HG03066 (cell line): Measurements from ENCODE around the gene NRL.

Experiments used
- ATAC-seq: cut with Tn5 transposase; IDR thresholded peaks from one replicate; pipeline ENCODE4 v1.9.1; 2021; ENCODE audit warnings: low read depth; ENCODE audit not compliant: unreplicated experiment

NRL gene

DNA sequence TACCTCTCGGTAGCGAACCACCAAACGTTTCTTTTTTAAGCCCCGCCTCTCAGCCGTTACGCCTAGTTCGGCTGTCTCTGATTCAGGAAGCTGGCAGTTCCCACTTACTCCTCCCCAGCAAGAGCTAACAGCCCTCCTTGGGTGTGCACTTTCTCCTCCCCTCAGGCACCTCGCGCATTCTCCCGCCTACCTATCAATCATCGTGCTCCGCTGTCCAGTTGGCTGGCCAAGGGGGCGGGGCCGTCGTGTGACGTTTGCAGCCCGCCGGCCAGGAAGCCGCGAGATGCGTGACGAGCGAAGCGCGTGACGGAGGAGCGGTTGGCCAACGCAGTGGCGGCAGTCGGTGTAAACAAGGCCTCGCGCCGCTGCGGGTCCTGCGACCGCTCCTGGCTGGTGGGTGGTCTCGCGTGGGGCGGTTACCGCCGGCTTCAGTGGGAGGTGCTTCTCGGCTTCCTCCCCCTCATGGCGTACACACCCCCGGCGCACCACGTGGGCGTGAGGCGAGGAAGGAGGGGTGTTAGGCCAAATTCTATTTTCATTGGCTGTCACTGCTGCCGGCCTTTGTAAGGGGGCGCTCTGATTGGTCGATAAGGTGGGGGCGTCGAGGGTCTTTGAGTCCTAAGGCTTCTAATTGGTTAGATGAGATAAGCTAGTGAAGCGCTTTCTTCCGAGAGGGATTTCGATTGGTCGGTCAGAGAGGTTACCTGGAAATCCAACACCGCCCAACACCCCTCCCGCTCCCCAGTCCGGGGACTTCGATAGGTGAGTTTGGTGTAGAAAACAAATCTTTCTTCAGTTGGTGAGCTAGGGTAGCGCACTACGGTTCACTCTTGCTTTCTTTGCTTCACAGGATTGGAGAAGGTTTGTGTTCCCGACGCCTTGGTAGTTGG is at the start of gene NRL, which contains the start of gene DCAF11:
TSS of gene NRL (minus strand) at position 418 of the 890 bp plus-strand sequence. CDS start 32,101 bp downstream, outside the sequence.
TSS of gene DCAF11 (plus strand) at position 246 of the 890 bp plus-strand sequence. CDS start 818 bp downstream, outside the sequence.
- peak; percentile 87 for ATAC-seq

DNA sequence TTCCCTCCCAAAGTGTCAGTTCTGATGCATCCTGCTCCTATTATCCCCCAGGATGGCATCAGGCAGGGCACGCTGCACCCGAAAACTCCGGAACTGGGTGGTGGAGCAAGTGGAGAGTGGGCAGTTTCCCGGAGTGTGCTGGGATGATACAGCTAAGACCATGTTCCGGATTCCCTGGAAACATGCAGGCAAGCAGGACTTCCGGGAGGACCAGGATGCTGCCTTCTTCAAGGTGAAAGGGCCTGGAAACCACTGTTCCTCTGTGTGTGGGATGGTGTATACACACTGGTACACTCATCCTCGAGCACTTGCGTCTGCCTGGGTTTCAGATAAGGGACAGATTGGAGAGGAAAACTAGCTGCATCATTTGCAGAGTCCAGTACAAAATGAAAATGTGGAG is 47.3 kb upstream of the NRL start:
- no peak for ATAC-seq

DNA sequence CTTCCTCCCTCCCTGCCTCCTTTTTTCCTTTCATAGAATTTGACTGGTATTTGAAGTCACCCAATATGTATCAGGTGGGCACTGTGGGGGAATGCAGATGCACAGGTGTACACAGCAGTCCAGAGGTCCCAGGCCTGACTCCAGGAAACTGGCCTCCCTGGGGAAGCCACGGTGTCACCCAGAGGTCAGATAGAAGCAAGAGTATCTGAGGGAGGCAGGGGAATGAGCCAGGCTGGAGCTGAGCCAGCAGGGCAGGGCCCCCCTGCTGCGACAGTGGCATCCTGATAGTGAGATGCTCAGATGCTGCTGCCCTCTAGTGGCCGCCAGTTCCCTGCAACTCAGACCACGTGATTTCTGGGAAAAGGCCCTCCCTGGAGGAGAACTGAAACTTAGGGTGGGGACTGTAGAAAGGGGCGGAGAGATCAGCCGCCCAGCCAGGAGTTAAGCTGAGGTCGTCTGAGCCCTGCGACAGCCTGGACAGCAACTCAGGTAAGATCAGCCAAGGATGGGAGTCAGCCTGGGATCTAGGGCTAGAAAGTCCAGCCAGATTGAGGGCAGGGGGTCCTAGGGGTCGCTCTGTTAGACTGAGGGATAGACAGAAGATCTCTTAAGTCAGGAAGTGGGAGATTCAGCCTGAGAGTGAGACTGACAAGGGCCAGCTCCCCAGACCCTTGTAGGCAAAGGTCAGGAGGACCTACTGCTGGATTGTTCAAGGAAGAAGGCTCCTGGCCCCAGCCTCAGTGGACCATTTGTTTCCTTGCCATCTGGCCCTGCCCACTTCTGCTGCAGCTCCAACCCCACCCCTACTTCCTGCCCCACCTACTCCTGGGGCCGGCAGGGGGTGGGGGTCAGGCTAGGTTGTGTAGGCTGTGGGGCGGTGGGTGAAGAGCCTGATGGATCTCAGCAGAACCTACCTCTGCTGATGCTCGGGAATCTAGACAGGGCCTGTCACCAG is 46.4 kb upstream of the NRL start, which contains the start of gene IRF9:
TSS of gene IRF9 (plus strand) at position 416 of the 955 bp plus-strand sequence. CDS start 880 bp downstream, outside the sequence.
- peak; percentile 82 for ATAC-seq

- no peak for ATAC-seq
Observed at GRCh38 chr14:24160499-24160849, 45.7 kb upstream of the NRL start.

DNA sequence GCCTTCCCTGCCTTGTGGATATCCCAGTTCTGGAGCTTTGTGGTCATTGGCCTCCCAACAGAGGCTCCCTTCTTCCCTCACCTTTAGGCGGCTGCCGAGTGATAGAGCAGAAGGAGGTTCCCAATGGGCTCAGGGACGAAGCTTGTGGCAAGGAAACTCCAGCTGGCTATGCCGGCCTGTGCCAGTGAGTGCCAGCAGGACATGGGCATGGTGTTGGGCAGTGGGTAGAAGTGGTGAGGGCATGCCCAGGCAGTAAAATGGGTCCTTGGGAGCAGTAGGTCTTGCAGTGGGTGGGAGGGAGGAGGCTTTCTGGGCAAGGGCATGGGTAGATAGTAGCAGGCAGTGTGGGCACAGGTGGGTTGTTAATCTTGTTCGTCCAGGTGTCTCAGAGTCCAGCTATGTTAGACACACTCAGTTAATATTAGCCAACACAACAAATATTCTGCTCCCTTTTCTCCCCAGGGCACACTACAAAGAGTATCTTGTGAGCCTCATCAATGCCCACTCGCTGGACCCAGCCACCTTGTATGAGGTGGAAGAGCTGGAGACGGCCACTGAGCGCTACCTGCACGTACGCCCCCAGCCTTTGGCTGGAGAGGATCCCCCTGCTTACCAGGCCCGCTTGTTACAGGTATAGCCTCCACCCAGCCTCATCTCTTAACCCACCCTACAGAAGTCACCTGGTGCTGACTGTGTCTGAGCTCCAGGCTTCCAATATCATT is 45.2 kb upstream of the NRL start:
- ATAC-seq: no peak

GRCh38 chr14:24157331-24157730 is 42.6 kb upstream of the NRL start:
- no peak for ATAC-seq

GRCh38 chr14:24156840-24157239 is 42.1 kb upstream of the NRL start:
- ATAC-seq: no peak

GRCh38 chr14:24155100-24155499 is 40.4 kb upstream of the NRL start:
- ATAC-seq: no peak

GRCh38 chr14:24151404-24152080 is 36.8 kb upstream of the NRL start:
- ATAC-seq: no peak

DNA sequence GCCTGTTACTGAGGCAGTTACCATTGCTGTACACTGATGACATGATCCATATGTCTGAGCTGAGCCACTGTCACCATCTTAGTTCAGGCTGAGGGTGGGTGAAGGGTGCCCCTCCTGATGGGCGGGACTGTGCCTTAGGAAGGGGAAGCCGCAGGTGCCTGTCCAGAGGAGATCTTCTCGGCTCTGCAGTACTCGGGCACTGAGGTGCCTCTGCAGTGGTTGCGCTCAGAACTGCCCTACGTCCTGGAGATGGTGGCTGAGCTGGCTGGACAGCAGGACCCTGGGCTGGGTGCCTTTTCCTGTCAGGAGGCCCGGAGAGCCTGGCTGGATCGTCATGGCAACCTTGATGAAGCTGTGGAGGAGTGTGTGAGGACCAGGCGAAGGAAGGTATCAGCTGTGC is 36.2 kb upstream of the NRL start:
- no peak for ATAC-seq

DNA sequence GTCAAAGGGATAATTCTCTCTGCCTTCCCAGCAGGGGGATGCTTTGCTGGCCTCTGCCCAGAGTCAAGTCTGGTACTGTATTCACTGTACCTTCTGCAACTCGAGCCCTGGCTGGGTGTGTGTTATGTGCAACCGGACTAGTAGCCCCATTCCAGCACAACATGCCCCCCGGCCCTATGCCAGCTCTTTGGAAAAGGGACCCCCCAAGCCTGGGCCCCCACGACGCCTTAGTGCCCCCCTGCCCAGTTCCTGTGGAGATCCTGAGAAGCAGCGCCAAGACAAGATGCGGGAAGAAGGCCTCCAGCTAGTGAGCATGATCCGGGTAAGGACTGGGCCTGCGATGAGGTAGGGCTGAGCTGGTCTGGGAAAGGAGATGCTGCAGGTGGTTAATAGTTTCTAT is 35.8 kb upstream of the NRL start:
- no peak for ATAC-seq

DNA sequence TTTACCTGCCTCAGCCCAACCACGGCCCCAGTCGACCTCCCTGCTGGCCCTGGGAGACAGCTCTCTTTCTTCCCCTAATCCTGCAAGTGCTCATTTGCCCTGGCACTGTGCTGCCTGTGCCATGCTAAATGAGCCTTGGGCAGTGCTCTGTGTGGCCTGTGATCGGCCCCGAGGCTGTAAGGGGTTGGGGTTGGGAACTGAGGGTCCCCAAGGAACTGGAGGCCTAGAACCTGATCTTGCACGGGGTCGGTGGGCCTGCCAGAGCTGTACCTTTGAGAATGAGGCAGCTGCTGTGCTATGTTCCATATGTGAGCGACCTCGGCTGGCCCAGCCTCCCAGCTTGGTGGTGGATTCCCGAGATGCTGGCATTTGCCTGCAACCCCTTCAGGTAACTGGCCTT is 35.3 kb upstream of the NRL start:
- ATAC-seq: no peak

DNA sequence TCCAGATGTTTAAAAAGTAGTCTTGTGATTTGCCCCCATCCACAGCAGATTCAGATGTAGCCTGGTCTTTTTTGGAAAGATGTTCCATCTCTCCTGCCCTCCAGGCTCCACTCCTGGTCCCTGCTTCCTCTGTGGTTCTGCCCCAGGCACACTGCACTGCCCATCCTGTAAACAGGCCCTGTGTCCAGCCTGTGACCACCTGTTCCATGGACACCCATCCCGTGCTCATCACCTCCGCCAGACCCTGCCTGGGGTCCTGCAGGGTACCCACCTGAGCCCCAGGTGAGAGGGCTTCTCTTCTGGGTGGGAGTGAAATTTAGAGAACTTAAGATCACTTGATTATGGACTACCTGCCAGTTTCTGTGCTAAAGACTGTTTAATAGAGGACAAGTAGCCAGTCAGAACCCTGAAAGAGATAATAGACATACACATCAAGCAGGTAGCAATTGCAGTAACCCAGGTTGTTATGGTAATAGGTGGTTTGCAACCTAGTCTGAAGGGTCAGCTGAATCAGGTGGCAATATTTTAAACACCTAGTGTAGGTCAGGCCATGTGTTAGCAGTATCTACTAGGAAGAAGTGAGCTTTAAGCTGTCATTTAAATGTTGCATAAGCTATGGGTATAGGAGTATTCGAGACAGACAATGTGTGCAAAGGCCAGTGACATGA is 34.7 kb upstream of the NRL start:
- no peak for ATAC-seq

DNA sequence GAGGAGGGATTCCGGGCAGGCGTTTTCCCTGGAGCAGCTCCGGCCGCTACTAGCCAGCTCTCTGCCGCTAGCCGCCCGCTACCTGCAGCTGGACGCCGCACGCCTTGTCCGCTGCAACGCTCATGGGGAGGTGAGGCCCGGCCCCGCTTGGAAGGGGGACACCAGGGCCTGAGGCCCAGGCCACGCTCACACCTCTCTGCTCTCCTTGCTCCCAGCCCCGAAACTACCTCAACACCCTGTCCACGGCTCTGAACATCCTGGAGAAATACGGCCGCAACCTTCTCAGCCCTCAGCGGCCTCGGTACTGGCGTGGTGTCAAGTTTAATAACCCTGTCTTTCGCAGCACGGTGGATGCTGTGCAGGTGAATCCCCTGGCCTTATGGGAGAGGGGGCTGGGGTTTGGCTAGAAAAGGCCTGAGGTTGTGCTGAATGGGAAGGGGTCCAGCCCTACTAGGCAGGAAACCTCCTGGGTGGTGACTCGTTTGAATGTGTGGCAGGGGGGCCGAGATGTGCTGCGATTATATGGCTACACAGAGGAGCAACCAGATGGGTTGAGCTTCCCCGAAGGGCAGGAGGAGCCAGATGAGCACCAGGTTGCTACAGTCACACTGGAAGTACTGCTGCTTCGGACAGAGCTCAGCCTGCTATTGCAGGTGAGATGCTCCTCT is 33.1 kb upstream of the NRL start:
- ATAC-seq: no peak

DNA sequence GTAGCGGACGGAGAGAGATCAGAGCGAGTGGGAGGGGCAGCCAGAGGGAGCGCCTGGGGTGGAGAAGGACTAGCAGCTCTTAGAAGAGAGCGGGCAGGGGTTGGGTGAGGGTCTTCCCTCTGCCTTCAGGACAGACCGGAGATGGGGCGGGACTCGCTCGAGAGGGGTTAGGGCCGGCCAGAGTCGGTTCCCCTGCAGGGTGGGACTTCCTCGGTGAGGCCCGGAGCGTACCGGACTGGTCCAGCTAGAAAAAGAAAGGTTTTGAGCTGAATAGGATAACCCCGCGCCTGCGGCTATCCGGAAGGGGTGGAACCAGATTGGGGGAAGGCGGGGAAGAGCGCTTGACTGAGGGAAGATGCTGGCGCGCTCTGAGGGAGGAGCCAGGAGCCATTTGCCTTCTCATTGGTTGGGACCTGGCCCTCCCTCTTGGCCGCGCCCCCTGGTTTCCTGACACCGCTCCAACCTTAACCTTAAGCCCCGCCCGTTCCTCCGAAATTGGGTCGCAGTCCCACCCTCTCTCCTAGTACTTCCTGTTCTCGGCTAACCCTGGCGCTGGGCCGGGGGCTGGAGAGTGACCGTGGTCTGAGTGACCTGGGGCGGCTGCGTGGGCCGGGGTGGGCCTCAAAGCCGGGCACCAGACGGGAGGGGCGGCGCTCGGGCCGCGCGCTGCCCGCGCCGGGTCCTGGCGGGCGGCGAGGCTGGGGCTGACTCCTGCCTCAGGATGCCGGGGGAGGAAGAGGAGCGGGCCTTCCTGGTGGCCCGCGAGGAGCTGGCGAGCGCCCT is 32.4 kb upstream of the NRL start, which contains the start of gene RNF31:
TSS of gene RNF31 (plus strand) at position 521 of the 783 bp plus-strand sequence. CDS start at position 722, 201 bp downstream.
- ATAC-seq: peak; percentile 85

- ATAC-seq: peak; percentile 57
Observed at GRCh38 chr14:24146453-24146977, 31.8 kb upstream of the NRL start, which contains the start of gene PSME2. TSS of gene PSME2 (minus strand) at chr14:24146610. CDS start at chr14:24146581, 29 bp downstream.

- no peak for ATAC-seq
Observed at GRCh38 chr14:24145690-24146452, 31.1 kb upstream of the NRL start.
